GM12878 (cell line): Measurements from ENCODE around the gene NCLN. TPM values are rescaled to one million over a fixed set of nuclear protein-coding genes. Genes with fewer than 3 reads are reported as not detected.

Experiments used
- ASH2L ChIP-seq: fragments of 300-600, 200-600 bp; sonication (generic); IDR thresholded peaks from 2 replicates; pipeline ENCODE4 v1.6.1; 2017; ENCODE audit warnings: low read depth, mild to moderate bottlenecking, borderline replicate concordance
- BACH1 ChIP-seq: fragments of 450-650 bp; IDR thresholded peaks from 2 replicates; pipeline ENCODE4 v1.6.1; 2017; ENCODE audit warnings: mild to moderate bottlenecking, borderline replicate concordance
- BRCA1 ChIP-seq: IDR thresholded peaks from 2 replicates; pipeline ENCODE4 v1.6.1; 2011; ENCODE audit warnings: low read depth, low read length, improper control_type of control experiment
- CHD1 ChIP-seq: IDR thresholded peaks from 2 replicates; pipeline ENCODE4 v1.6.1; 2012; ENCODE audit warnings: low read depth, low read length, improper control_type of control experiment
- LARP7 ChIP-seq: fragments of 450-650 bp; IDR thresholded peaks from 2 replicates; pipeline ENCODE4 v1.6.1; 2017; ENCODE audit warnings: mild to moderate bottlenecking
- MTA3 ChIP-seq: IDR thresholded peaks from 2 replicates; pipeline ENCODE4 v1.6.1; 2012; ENCODE audit warnings: low read length, inconsistent platforms, borderline replicate concordance
- NFYA ChIP-seq: IDR thresholded peaks from 2 replicates; pipeline ENCODE4 v1.6.1; 2011; ENCODE audit warnings: low read depth, mild to moderate bottlenecking, low read length, improper control_type of control experiment, borderline replicate concordance
- NR2C1 ChIP-seq: fragments of 450-650 bp; IDR thresholded peaks from 2 replicates; pipeline ENCODE4 v1.6.1; 2017; ENCODE audit warnings: antibody characterized with exemption, mild to moderate bottlenecking, moderate library complexity
- PAX8 ChIP-seq: fragments of 450-650 bp; IDR thresholded peaks from 2 replicates; pipeline ENCODE4 v1.6.1; 2017; ENCODE audit warnings: mild to moderate bottlenecking, moderate library complexity
- SMAD5 ChIP-seq: IDR thresholded peaks from 2 replicates; pipeline ENCODE4 v1.6.1; 2016; ENCODE audit warnings: antibody characterized with exemption, low read depth
- SP1 ChIP-seq: IDR thresholded peaks from one replicate; pipeline ENCODE4 v1.6.1; 2011; ENCODE audit warnings: low read depth, low read length
- STAT1 ChIP-seq: fragments of 450-650 bp; conservative IDR thresholded peaks from 2 replicates; pipeline ENCODE4 v1.6.1; 2014; ENCODE audit warnings: antibody characterized with exemption, mild to moderate bottlenecking
- TCF3 ChIP-seq: IDR thresholded peaks from 2 replicates; pipeline ENCODE4 v1.6.1; 2012; ENCODE audit warnings: low read depth, mild to moderate bottlenecking, low read length, borderline replicate concordance; ENCODE audit not compliant: insufficient read depth
- polyA plus RNA-seq, 11 experiments: library from polyadenylated mRNA; depleted of rRNA in 4 of 11; unstranded in 6 of 11; stranded (reverse) in 5 of 11; fragments of >200 nt; fragmentation: Nextera tagmentation in 4 of 11; fragmentation: Illumina TruSeq in 1 of 11; extraction: Ambion mirVana in 4 of 11; extraction: Trizol in 1 of 11; gene quantifications; 1 replicate in 1 of 11; 2 replicates in 10 of 11; pipeline versions ENCODE4 v1.2.1 to v1.2.3, GENCODE V29; 2011 to 2016; ENCODE audit warnings: inconsistent platforms in 2 of 11, missing spikeins in 2 of 11, low read depth in 1 of 11
- total RNA-seq, 4 experiments: library from RNA; depleted of rRNA in 3 of 4; stranded (reverse); fragments of >200 nt in 3 of 4; fragmentation: Illumina TruSeq in 1 of 4; extraction: Trizol in 1 of 4; gene quantifications; 2 replicates each; pipeline versions ENCODE4 v1.2.1 to v1.2.3, GENCODE V29; 2013 to 2021
- TF ChIP-seq, protein P1 (sequence below): IDR thresholded peaks from 2 replicates; pipeline ENCODE4 v1.6.1; 2012; ENCODE audit warnings: low read depth, low read length, improper control_type of control experiment
- TF ChIP-seq, protein P2 (sequence below): IDR thresholded peaks from 2 replicates; pipeline ENCODE4 v1.6.1; 2011; ENCODE audit warnings: borderline replicate concordance, low read depth, mild to moderate bottlenecking, moderate library complexity, mixed read lengths, low read length; ENCODE audit not compliant: insufficient read depth; ENCODE audit errors: extremely low read length
- TF ChIP-seq, protein P3 (sequence below): fragments of 450-650 bp; IDR thresholded peaks from 2 replicates; pipeline ENCODE4 v1.6.1; 2014; ENCODE audit warnings: mild to moderate bottlenecking
- TF ChIP-seq, protein P4 (sequence below): fragments of 450-650 bp; formaldehyde crosslinking; IDR thresholded peaks from 2 replicates; pipeline ENCODE4 v1.4.0; 2020; ENCODE audit warnings: mild to moderate bottlenecking, moderate library complexity

NCLN gene
- total and polyA plus RNA-seq, 10 of the 15 experiments (the other 5 are each of a cell fraction or from before 2014, with no cell fraction given) = 2.2 to 79.1 (median 36.0) TPM

DNA sequence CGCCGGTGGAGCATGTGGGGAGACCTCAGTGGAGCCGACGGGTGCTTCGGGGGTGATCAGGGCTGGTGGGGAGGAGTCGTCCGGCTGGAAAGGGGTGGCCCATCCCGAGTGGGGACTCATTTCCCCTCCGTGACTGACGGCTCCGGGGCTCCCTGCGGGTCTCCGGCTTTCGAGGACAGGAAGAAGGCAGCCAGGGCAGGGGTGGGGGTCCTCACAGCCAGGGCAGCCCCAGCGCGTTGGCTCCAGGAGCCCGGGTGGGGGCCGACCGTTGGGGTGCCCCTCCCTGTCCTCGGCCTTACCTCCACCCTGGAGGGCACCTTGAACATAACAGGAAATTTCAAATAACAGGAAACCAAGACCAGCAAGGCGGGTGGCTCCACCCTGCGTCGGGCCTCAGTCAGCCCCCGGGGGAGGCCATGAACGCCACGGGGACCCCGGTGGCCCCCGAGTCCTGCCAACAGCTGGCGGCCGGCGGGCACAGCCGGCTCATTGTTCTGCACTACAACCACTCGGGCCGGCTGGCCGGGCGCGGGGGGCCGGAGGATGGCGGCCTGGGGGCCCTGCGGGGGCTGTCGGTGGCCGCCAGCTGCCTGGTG is 7.3 kb upstream of the NCLN start, which contains the start of gene S1PR4 (continued):
- TF ChIP-seq ASH2L (no peak), NR2C1 (no peak), CHD1 (no peak), SP1 (no peak), LARP7 (no peak), SMAD5 (no peak), PAX8 (no peak), NFYA (no peak), BACH1 (no peak), TCF3 (peak; percentile 83), MTA3 (no peak), BRCA1 (no peak), STAT1 (no peak)
- TF ChIP-seq, protein P1, sequence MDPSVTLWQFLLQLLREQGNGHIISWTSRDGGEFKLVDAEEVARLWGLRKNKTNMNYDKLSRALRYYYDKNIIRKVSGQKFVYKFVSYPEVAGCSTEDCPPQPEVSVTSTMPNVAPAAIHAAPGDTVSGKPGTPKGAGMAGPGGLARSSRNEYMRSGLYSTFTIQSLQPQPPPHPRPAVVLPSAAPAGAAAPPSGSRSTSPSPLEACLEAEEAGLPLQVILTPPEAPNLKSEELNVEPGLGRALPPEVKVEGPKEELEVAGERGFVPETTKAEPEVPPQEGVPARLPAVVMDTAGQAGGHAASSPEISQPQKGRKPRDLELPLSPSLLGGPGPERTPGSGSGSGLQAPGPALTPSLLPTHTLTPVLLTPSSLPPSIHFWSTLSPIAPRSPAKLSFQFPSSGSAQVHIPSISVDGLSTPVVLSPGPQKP = no peak
- TF ChIP-seq, protein P2, sequence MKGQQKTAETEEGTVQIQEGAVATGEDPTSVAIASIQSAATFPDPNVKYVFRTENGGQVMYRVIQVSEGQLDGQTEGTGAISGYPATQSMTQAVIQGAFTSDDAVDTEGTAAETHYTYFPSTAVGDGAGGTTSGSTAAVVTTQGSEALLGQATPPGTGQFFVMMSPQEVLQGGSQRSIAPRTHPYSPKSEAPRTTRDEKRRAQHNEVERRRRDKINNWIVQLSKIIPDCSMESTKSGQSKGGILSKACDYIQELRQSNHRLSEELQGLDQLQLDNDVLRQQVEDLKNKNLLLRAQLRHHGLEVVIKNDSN = no peak
- TF ChIP-seq, protein P3, sequence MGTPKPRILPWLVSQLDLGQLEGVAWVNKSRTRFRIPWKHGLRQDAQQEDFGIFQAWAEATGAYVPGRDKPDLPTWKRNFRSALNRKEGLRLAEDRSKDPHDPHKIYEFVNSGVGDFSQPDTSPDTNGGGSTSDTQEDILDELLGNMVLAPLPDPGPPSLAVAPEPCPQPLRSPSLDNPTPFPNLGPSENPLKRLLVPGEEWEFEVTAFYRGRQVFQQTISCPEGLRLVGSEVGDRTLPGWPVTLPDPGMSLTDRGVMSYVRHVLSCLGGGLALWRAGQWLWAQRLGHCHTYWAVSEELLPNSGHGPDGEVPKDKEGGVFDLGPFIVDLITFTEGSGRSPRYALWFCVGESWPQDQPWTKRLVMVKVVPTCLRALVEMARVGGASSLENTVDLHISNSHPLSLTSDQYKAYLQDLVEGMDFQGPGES = no peak
- TF ChIP-seq, protein P4, sequence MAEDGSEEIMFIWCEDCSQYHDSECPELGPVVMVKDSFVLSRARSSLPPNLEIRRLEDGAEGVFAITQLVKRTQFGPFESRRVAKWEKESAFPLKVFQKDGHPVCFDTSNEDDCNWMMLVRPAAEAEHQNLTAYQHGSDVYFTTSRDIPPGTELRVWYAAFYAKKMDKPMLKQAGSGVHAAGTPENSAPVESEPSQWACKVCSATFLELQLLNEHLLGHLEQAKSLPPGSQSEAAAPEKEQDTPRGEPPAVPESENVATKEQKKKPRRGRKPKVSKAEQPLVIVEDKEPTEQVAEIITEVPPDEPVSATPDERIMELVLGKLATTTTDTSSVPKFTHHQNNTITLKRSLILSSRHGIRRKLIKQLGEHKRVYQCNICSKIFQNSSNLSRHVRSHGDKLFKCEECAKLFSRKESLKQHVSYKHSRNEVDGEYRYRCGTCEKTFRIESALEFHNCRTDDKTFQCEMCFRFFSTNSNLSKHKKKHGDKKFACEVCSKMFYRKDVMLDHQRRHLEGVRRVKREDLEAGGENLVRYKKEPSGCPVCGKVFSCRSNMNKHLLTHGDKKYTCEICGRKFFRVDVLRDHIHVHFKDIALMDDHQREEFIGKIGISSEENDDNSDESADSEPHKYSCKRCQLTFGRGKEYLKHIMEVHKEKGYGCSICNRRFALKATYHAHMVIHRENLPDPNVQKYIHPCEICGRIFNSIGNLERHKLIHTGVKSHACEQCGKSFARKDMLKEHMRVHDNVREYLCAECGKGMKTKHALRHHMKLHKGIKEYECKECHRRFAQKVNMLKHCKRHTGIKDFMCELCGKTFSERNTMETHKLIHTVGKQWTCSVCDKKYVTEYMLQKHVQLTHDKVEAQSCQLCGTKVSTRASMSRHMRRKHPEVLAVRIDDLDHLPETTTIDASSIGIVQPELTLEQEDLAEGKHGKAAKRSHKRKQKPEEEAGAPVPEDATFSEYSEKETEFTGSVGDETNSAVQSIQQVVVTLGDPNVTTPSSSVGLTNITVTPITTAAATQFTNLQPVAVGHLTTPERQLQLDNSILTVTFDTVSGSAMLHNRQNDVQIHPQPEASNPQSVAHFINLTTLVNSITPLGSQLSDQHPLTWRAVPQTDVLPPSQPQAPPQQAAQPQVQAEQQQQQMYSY (CRISPR knock-in tag) = no peak
